Thyroid gland (tissue), 4 donors: ENCODE data around the gene ETV3L. TPM values are rescaled to one million over a fixed set of nuclear protein-coding genes. Genes with fewer than 3 reads are reported as not detected.

Experiments used
- DNase-seq, 2 donors: peaks; one replicate each; pipeline ENCODE4 v3.0.0-alpha.2; 2019
- H3K27ac ChIP-seq, 3 donors: fragments of 200-600 bp; sonication (generic); 1 replicate in 2 of 3; 2 replicates in 1 of 3; pipeline ENCODE4 v1.5.1; 2016 to 2019; ENCODE audit warnings: mild to moderate bottlenecking in 1 of 3, moderate library complexity in 1 of 3
- H3K27me3 ChIP-seq: fragments of 200-600 bp; sonication (generic); one replicate; pipeline ENCODE4 v1.5.1; 2019
- H3K36me3 ChIP-seq, 2 donors: fragments of 200-600 bp; sonication (generic); one replicate each; pipeline ENCODE4 v1.5.1; 2016 to 2019
- H3K4me1 ChIP-seq, 2 donors: fragments of 200-600 bp; sonication (generic); one replicate each; pipeline ENCODE4 v1.5.1; 2017 to 2019
- H3K4me3 ChIP-seq, 3 donors: fragments of 200-600 bp; sonication (generic); replicated peaks in 1 of 3; 1 replicate in 2 of 3; 2 replicates in 1 of 3; pipeline ENCODE4 v1.5.1; 2016; ENCODE audit warnings: mild to moderate bottlenecking in 1 of 3
- H3K9me3 ChIP-seq: fragments of 200-600 bp; sonication (generic); one replicate; pipeline ENCODE4 v1.5.1; 2017
- POLR2A ChIP-seq, 2 donors: fragments of 450-650 bp; IDR thresholded peaks; one replicate each; pipeline ENCODE4 v1.6.1; 2017; ENCODE audit warnings: antibody characterized with exemption in 2 of 2, mild to moderate bottlenecking in 2 of 2, moderate library complexity in 1 of 2
- WGBS, 2 donors: methylation state at CpG; one replicate each; pipeline ENCODE4 v1.1.5; 2017; 5-methylcytosine and 5-hydroxymethylcytosine counted together
- intact Hi-C: fragments of 100-400 bp; cut with DNase I; formaldehyde crosslinking; loops from one replicate; pipeline ENCODE4 v1.15.1; 2023
- total RNA-seq, 4 donors: library from RNA; depleted of rRNA; stranded (reverse); fragments of >200 nt; gene quantifications; one replicate each; pipeline ENCODE4 v1.2.3, GENCODE V29; 2016
- TF ChIP-seq, protein P1 (sequence below), 6 experiments: fragments of 200-600 bp in 3 of 6; fragments of 450-650 bp in 3 of 6; sonication (generic) in 3 of 6; IDR thresholded peaks; one replicate each; pipeline ENCODE4 v1.5.1; 2016 to 2019; ENCODE audit warnings: antibody characterized with exemption in 6 of 6, mild to moderate bottlenecking in 2 of 6, inconsistent platforms in 1 of 6, moderate library complexity in 1 of 6

Gene ETV3L
- total RNA-seq, 4 donors from 2014 or later = not detected

DNA sequence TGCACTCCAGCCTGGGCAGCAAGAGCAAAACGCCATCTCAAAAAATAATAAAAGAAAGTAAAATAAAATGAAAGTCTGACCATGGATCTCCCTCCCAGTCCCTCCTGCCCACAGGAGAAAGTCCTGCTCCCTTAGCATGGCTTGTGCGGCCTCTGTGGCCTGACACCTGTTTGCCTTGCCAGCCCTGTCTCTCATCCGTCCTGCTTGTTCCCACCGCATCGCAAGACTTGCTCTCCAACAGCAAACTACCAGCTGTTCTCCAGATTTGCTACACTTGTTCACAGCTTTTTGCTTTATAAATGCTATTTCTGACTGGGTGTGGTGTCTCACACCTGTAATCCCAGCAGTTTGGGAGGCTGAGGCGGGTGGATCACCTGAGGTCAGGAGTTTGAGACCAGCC lies 2.7 kb downstream of the ETV3L start:
- TF ChIP-seq, protein P1, sequence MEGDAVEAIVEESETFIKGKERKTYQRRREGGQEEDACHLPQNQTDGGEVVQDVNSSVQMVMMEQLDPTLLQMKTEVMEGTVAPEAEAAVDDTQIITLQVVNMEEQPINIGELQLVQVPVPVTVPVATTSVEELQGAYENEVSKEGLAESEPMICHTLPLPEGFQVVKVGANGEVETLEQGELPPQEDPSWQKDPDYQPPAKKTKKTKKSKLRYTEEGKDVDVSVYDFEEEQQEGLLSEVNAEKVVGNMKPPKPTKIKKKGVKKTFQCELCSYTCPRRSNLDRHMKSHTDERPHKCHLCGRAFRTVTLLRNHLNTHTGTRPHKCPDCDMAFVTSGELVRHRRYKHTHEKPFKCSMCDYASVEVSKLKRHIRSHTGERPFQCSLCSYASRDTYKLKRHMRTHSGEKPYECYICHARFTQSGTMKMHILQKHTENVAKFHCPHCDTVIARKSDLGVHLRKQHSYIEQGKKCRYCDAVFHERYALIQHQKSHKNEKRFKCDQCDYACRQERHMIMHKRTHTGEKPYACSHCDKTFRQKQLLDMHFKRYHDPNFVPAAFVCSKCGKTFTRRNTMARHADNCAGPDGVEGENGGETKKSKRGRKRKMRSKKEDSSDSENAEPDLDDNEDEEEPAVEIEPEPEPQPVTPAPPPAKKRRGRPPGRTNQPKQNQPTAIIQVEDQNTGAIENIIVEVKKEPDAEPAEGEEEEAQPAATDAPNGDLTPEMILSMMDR (IDR thresholded peaks at IDR 0.05) = no peak
- no peak for TF ChIP-seq POLR2A (IDR thresholded peaks at IDR 0.05)
- intact Hi-C loops = loop anchor here (10.0 kb wide), 1 partner anchor 398 kb away; no protein-coding TSS in a partner anchor
- WGBS, 2 donors = 81 to 82% methylated on average over 6 of the region's 6 CpGs

DNA sequence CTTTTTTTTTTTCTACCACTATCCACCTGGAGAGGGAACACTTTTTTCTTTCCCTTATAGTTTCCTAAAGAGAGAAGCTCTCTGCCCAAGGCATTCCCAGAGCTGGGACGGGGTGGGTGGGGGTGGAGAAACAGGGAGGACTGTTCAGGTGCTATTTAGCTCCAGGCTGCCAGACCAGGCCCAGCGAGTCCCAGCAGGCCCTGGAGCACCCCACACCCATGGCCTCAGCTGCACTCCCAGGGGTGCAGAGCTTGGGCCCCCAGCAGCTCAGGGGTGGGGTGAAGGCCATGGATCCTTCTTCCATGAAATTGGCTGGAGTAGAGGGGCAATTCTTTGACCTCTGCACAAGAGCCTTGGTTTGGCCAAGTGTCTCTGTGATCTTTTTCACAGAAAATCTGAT lies 4.1 kb downstream of the ETV3L start:
- intact Hi-C loops = loop anchor here (10.0 kb wide), 1 partner anchor 399 kb away; no protein-coding TSS in a partner anchor
- TF ChIP-seq, protein P1 (IDR thresholded peaks at IDR 0.05) = no peak
- TF ChIP-seq POLR2A (IDR thresholded peaks at IDR 0.05) = no peak
- 92% methylated on average over 2 of the region's 2 CpGs for WGBS, 2 donors
- H3K4me3 ChIP-seq = no peak overlapping the region
- H3K27ac ChIP-seq = no peak overlapping the region
- H3K36me3 ChIP-seq = no peaks in the 10 kb centered on the region
- H3K4me1 ChIP-seq = peaks cover 4 to 9% of the 10 kb centered on the region in 2 donors
- H3K9me3 ChIP-seq = no peaks in the 10 kb centered on the region
- DNase-seq = no peak
- H3K27me3 ChIP-seq = no peaks in the 10 kb centered on the region

More for the DNA sequence above, 2.7 kb downstream of the ETV3L start:
- H3K27ac ChIP-seq = no peak overlapping the region
- no peaks in the 10 kb centered on the region for H3K36me3 ChIP-seq
- no peaks in the 10 kb centered on the region for H3K9me3 ChIP-seq
- no peaks in the 10 kb centered on the region for H3K27me3 ChIP-seq
- DNase-seq = no peak
- peaks cover 4 to 9% of the 10 kb centered on the region in 2 donors for H3K4me1 ChIP-seq
- H3K4me3 ChIP-seq = no peak overlapping the region

DNA sequence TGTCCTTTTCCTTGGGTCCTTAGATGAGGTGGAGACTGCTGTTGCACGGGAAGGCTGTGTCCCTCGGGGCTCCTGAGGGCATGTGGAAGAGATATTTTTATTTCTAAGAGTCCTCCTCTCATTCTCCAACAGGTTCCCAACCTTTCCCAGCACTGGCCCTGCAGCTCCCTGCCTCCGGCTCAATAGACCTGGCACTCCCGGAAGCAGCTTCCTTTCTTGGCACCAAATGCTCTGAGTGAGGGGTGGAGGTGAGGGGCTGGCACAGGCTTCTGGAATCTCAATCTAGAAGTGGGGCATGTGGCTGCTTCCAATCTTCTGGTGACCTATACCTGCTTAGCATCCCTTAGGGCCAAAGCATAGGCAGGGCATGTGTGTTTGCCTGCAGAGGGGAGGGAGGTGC lies 4.5 kb downstream of the ETV3L start:
- H3K27ac ChIP-seq = no peak overlapping the region
- 46 to 52% methylated on average over 4 of the region's 4 CpGs for WGBS, 2 donors
- intact Hi-C loops = loop anchor here (10.0 kb wide), 1 partner anchor 400 kb away; no protein-coding TSS in a partner anchor
- H3K27me3 ChIP-seq = no peaks in the 10 kb centered on the region
- H3K36me3 ChIP-seq = no peaks in the 10 kb centered on the region
- TF ChIP-seq POLR2A (IDR thresholded peaks at IDR 0.05) = no peak
- TF ChIP-seq, protein P1 (IDR thresholded peaks at IDR 0.05) = no peak
- peaks cover 4 to 9% of the 10 kb centered on the region in 2 donors for H3K4me1 ChIP-seq
- DNase-seq = no peak
- H3K9me3 ChIP-seq = no peaks in the 10 kb centered on the region
- no peak overlapping the region for H3K4me3 ChIP-seq

DNA sequence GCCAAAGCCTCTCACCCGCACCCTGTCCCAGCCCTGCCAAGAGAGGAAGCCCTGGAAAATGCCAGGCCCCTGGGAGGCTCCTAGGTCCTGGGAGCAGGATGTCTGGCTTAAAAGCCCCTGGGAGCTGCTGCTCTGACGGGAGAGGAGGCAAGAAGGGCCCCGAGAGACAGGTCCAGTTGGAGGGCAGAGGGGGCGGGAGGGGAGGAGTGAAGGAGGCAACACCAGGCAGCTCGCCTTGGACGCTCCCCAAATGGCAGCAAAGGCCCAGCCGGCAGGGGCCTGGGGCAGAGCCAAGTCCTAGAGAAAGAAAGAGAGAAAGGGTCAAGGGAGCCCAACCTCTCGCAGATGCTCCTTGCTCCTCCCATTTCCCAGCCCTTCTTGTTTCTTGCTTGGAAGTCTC lies 6.8 kb downstream of the ETV3L start:
- H3K4me1 ChIP-seq = peaks cover 4 to 9% of the 10 kb centered on the region in 2 donors
- intact Hi-C loops = loop anchor here (10.0 kb wide), 1 partner anchor 402 kb away; no protein-coding TSS in a partner anchor

DNA sequence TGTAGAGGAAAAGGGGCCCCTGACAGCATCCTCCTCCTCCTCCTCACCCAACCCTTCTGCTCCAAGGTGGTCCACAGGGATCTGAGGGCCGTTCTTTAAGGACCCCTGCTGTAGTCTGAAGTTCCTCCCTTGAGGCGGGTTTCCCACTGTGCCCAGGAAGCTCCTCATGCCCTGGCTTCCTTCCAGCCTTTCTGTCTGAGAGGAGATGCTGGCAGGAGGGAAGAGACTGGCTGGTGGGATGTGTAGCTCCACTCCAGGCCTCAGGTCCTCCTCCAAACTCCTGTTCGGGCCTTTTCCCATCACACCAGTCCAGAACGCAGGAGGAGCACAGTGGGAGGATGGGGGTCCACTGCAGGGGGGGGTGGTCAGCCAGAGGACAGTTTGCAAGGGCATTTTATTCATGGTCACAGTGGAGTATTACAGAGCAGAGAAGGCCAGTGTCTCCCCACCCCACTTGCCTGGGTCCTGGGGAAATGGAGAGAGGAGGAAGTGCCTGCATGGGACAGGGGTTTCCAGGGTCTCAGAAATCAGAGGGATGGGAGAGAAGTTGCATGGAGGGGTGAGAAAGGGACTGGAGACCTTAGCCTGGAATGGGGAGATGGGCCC lies 7.8 kb downstream of the ETV3L start:
- intact Hi-C loops = loop anchor here (2.0 to 10.0 kb wide), 2 partner anchors 65 to 403 kb away; no protein-coding TSS in a partner anchor
- H3K27me3 ChIP-seq = no peaks in the 10 kb centered on the region
- H3K4me3 ChIP-seq = no peak overlapping the region
- peaks cover 4 to 9% of the 10 kb centered on the region in 2 donors for H3K4me1 ChIP-seq
- DNase-seq = no peak
- no peaks in the 10 kb centered on the region for H3K9me3 ChIP-seq
- H3K27ac ChIP-seq = no peak overlapping the region
- WGBS, 2 donors = 73 to 90% methylated on average over 4 of the region's 4 CpGs
- no peaks in the 10 kb centered on the region for H3K36me3 ChIP-seq
- no peak for TF ChIP-seq POLR2A (IDR thresholded peaks at IDR 0.05)
- TF ChIP-seq, protein P1 (IDR thresholded peaks at IDR 0.05) = no peak

More for the DNA sequence above, 6.8 kb downstream of the ETV3L start:
- 14 to 15% methylated on average over 7 to 8 of the region's 8 CpGs for WGBS, 2 donors
- Histone ChIP-seq H3K4me3 (no peak overlapping the region), H3K36me3 (no peaks in the 10 kb centered on the region), H3K9me3 (no peaks in the 10 kb centered on the region), H3K27ac (no peak overlapping the region), H3K27me3 (no peaks in the 10 kb centered on the region)
- DNase-seq = peak; percentile 73 to 76
- TF ChIP-seq POLR2A (IDR thresholded peaks at IDR 0.05) = no peak
- TF ChIP-seq, protein P1 (IDR thresholded peaks at IDR 0.05) = no peak
